Thoracic aorta (tissue), 2 donors: ENCODE measurements around the gene RPL35. TPM values are rescaled to one million over a fixed set of nuclear protein-coding genes. Genes with fewer than 3 reads are reported as not detected.
A peak's percentile ranks its signal among the peaks of the same experiment; 100 is the strongest.
"Not testable (repeated sequence)": the region's sequence is repeated elsewhere in the genome, so short reads cannot be mapped to it uniquely, and the experiment has no call there.

ENCODE experiments used
- ATAC-seq: fragments of 150-250 bp; one replicate; pipeline ENCODE4 v1.8.0; 2017; ENCODE audit warnings: low read depth; ENCODE audit not compliant: insufficient number of reproducible peaks, low FRiP score
- DNase-seq: peaks from one replicate; pipeline ENCODE4 v3.0.0-alpha.2; 2020; ENCODE audit warnings: low spot score
- H3K27ac ChIP-seq, 2 donors: fragments of 200-600 bp; sonication (generic); 1 replicate in 1 of 2; 2 replicates in 1 of 2; pipeline ENCODE4 v1.5.1; 2016; ENCODE audit warnings: mild to moderate bottlenecking in 2 of 2, moderate library complexity in 2 of 2
- H3K27me3 ChIP-seq: fragments of 200-600 bp; sonication (generic); replicated peaks from 2 replicates; pipeline ENCODE4 v1.6.0; 2016; ENCODE audit warnings: mild to moderate bottlenecking; ENCODE audit not compliant: insufficient read depth
- H3K36me3 ChIP-seq: fragments of 200-600 bp; sonication (generic); one replicate; pipeline ENCODE4 v1.5.1; 2016
- H3K4me1 ChIP-seq, 2 donors: fragments of 200-600 bp; sonication (generic); 1 replicate in 1 of 2; 2 replicates in 1 of 2; pipeline versions ENCODE4 v1.5.1 to v1.6.0; 2016; ENCODE audit warnings: low read depth in 2 of 2, mild to moderate bottlenecking in 1 of 2; ENCODE audit not compliant: control insufficient read depth in 1 of 2
- H3K4me3 ChIP-seq: fragments of 200-600 bp; sonication (generic); 2 replicates; pipeline ENCODE4 v1.5.1; 2016; ENCODE audit warnings: mild to moderate bottlenecking
- H3K9me3 ChIP-seq: fragments of 200-600 bp; sonication (generic); 2 replicates; pipeline ENCODE4 v1.5.1; 2016
- total RNA-seq, 2 donors: library from RNA; depleted of rRNA; stranded (reverse); fragments of >200 nt; gene quantifications; one replicate each; pipeline versions ENCODE4 v1.1.0 to v1.2.3, GENCODE V29; 2016
- TF ChIP-seq, protein P1 (sequence below): fragments of 200-600 bp; sonication (generic); IDR thresholded peaks from one replicate; pipeline ENCODE4 v1.5.1; 2019; ENCODE audit warnings: antibody characterized with exemption

Gene RPL35
- total RNA-seq, 2 donors from 2014 or later: 1,079 to 1,187 TPM

DNA sequence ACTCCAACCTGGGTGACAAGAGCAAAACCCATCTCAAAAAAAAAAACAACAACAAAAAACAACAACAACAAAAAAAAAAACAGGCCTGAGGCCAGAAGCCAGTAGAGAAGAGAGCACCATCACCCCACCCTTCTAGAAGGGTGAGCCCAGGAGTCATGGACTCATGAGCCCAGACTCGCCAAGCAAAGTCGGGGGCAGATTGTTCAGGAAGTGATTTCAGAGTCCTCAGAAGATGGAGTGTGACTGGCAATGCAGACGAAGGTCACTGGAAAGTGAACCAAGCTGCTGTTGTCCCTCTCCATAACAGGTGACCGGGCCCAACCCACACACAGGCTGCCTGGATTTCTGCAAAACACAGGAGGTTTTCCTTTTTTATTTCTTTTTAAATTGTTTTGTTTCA, 17.5 kb downstream of the RPL35 start:
- Histone ChIP-seq H3K4me1 (no peaks in the 10 kb centered on the region), H3K27me3 (no peaks in the 10 kb centered on the region), H3K27ac (no peak overlapping the region), H3K4me3 (no peak overlapping the region), H3K36me3 (no peaks in the 10 kb centered on the region), H3K9me3 (no peaks in the 10 kb centered on the region)
- DNase-seq: no peak
- ATAC-seq: no peak
- TF ChIP-seq, protein P1, sequence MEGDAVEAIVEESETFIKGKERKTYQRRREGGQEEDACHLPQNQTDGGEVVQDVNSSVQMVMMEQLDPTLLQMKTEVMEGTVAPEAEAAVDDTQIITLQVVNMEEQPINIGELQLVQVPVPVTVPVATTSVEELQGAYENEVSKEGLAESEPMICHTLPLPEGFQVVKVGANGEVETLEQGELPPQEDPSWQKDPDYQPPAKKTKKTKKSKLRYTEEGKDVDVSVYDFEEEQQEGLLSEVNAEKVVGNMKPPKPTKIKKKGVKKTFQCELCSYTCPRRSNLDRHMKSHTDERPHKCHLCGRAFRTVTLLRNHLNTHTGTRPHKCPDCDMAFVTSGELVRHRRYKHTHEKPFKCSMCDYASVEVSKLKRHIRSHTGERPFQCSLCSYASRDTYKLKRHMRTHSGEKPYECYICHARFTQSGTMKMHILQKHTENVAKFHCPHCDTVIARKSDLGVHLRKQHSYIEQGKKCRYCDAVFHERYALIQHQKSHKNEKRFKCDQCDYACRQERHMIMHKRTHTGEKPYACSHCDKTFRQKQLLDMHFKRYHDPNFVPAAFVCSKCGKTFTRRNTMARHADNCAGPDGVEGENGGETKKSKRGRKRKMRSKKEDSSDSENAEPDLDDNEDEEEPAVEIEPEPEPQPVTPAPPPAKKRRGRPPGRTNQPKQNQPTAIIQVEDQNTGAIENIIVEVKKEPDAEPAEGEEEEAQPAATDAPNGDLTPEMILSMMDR: no peak

DNA sequence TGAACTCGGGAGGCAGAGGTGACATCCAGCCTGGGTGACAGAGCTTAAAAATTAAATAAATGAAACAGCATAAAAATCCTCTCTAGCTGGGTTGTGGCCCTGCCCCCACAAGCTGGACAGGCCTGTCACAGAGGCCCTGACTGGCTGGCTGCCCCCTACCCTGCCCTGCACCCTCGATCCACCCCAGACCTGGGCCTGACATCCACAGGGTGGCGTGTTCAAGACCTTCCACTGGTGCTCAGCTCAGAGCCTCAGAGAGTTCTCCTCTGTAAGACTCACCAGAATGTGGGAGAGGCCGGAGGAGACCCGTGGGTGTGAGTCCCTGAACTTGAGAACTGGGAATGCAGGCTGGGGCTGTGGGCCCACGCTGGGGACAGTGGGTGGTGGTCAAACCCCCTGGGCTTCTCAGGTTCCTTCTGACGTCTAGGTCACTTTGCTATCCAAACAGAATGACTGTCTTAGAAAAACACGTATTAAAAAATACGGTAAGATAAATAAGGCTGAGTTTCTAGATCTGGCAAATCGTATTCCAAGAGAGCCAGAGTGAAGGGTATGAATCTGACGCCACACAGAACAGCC, 18.2 kb downstream of the RPL35 start:
- DNase-seq (no peak), ATAC-seq (no peak)
- Histone ChIP-seq H3K4me3 (no peak overlapping the region), H3K4me1 (no peaks in the 10 kb centered on the region), H3K9me3 (no peaks in the 10 kb centered on the region), H3K27ac (no peak overlapping the region), H3K27me3 (no peaks in the 10 kb centered on the region), H3K36me3 (no peaks in the 10 kb centered on the region)
- TF ChIP-seq, protein P1: no peak

DNA sequence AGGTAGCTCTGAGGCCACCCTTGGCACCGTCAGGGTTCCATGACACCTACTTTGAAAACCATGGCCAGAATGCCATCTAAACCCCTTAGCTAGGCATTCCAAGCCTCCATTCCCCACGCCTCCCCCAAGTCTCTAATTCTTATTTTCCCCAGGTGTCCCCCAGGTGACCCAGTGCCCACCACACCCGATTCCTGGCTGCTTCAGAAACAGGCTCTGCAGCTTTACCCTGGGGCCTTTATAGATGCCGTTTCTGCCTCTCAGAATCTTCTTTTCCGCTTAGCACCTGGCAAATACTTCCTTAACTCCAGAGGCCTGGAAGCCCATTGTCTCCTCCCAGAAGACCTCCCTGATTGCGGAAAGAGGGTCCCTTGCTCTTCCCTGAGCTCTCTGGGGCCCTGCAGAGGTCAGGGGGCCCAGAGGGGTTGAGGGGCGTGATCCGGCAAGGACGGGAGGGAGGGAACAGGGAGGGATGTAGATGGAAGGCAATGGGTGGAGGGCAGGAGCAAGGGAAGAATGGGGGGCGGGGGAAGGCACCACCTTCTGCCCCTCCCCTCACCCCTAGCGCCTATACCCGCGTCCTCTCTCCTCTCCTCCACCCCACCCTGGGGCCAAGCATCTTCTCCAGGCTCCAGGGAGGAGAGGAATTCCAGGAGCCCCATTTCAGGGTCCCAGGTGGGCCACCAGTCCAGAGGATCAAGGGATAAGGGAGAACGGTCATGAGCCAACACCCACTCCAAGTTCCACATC, 20.5 kb downstream of the RPL35 start:
- TF ChIP-seq, protein P1: no peak
- ATAC-seq: no peak

DNA sequence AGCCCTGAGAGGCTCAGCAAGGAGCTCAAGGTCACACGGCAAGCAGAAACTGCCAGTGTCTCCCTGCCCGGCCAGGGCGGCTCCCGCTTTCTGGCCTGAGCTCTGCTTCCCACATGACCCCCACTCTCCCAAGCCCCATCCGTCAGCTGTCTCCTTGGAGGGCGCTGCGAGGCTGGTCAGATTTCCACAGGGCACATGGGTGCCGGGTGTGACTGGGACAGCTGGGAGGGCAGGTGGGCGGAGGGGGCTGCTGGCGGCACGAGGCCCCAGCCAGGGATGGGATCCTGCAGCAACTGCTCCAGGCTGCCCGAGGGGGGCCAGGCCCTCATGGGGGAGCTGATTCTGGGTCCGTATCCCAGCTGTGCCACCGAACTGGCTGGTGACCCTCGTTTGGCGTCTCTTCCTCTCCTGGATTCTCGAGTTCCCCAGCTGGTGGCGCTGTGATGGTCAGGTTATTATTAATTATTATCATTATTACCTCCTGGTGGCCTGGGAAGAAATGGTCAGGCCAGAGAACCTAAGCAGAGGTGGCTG, 21.4 kb downstream of the RPL35 start:
- ATAC-seq (no peak), DNase-seq (no peak)
- H3K4me1 ChIP-seq: peaks cover 0 to 2% of the 10 kb centered on the region in 2 donors
- no peak overlapping the region for H3K4me3 ChIP-seq
- TF ChIP-seq, protein P1: no peak
- H3K27ac ChIP-seq: no peak overlapping the region
- no peaks in the 10 kb centered on the region for H3K9me3 ChIP-seq
- no peaks in the 10 kb centered on the region for H3K27me3 ChIP-seq
- no peaks in the 10 kb centered on the region for H3K36me3 ChIP-seq

More for the DNA sequence above, 20.5 kb downstream of the RPL35 start:
- Histone ChIP-seq H3K9me3 (no peaks in the 10 kb centered on the region), H3K4me3 (no peak overlapping the region), H3K4me1 (no peaks in the 10 kb centered on the region), H3K27me3 (no peaks in the 10 kb centered on the region), H3K36me3 (no peaks in the 10 kb centered on the region), H3K27ac (no peak overlapping the region)
- DNase-seq: no peak

DNA sequence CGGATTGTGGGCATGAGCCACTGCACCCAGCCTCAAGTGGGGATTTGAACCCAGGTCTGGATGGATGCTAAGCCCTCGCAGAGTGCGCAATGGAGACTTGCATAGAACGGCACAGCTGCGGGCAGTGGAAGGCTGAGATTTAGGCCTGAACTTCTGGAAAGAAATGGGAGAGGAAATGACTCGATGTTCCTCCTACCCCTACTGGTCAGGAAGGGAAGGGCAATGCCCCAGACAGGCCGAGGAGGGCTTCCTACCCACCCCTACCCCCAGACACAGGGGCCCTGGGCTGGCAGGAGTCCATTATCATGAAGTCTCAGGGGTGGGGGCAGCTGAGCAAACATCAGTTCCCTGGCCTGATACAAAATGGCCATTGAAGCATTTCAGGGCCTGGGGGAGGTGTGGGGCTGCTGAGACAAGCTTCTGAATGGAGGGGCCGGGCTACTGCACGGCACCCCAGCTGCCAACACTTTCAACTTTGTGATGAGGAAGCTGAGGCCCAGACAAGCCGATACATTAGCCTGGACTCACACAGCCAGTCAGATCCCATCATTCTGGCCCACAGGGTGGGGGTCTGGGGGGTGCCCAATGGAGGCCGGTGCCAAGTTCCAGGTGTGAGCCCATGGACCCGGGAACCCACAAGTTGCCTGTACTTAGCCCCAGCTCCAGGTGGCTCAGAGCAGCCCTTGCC, 22.0 kb downstream of the RPL35 start:
- no peak for ATAC-seq
- no peak for DNase-seq
- TF ChIP-seq, protein P1: no peak

DNA sequence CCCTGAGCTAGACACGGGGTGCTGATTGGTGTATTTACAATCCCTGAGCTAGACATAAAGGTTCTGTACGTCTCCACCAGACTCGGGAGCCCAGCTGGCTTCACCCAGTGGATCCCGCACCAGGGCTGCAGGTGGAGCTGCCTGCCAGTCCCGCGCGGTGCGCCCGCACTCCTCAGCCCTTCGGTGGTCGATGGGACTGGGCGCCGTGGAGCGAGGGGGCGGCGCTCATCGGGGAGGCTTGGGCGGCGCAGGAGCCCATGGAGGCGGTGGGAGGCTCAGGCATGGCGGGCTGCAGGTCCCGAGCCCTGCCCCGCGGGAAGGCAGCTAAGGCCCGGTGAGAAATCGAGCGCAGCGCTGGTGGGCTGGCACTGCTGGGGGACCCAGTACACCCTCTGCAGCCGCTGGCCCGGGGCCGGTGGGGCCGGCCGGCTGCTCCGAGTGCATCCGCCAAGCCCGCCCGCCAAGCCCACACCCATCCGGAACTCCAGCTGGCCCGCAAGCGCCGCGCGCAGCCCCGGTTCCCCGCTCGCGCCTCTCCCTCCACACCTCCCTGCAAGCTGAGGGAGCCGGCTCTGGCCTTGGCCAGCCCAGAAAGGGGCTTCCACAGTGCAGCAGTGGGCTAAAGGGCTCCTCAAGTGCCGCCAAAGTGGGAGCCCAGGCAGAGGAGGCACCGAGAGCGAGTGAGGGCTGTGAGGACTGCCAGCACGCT, 23.0 kb downstream of the RPL35 start:
- H3K9me3 ChIP-seq, H3K27ac ChIP-seq, DNase-seq, H3K27me3 ChIP-seq, H3K4me1 ChIP-seq, H3K36me3 ChIP-seq, ATAC-seq: not testable (repeated sequence)
- H3K4me3 ChIP-seq: peak overlapping the region; percentile 36

More for the DNA sequence above, 22.0 kb downstream of the RPL35 start:
- H3K4me1 ChIP-seq: peaks cover 0 to 8% of the 10 kb centered on the region in 2 donors
- no peaks in the 10 kb centered on the region for H3K9me3 ChIP-seq
- H3K4me3 ChIP-seq: no peak overlapping the region
- no peaks in the 10 kb centered on the region for H3K27me3 ChIP-seq
- no peak overlapping the region for H3K27ac ChIP-seq
- H3K36me3 ChIP-seq: no peaks in the 10 kb centered on the region

DNA sequence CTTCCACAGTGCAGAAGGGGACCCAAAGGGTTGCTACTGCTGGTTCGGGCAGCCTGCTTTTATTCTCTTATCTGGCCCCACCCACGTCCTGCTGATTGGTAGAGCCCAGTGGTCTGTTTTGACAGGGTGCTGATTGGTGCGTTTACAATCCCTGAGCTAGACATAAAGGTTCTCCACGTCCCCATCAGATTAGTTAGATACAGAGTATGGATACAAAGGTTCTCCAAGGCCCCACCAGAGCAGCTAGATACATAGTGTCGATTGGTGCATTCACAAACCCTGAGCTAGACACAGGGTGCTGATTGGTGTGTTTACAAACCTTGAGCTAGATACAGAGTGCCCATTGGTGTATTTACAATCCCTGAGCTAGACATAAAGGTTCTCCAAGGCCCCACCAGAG, 23.6 kb downstream of the RPL35 start:
- H3K4me3 ChIP-seq, H3K36me3 ChIP-seq, DNase-seq, H3K27ac ChIP-seq, H3K27me3 ChIP-seq, ATAC-seq, H3K9me3 ChIP-seq, H3K4me1 ChIP-seq: not testable (repeated sequence)
